BLaER1 treated with 17β-estradiol and CSF1 and Interleukin-3, amounts not matched to agents 10 nM and 100 nM (cell line): ENCODE measurements around the gene RNU4-1.

ENCODE experiments used
- H3K27ac ChIP-seq, 11 experiments: shearing (Covaris generic); formaldehyde crosslinking; 2 replicates each; pipeline ENCODE4 v1.8.1; 2022
- H3K27me3 ChIP-seq, 11 experiments: shearing (Covaris generic); formaldehyde crosslinking; 2 replicates each; pipeline ENCODE4 v1.8.1; 2022
- H3K36me3 ChIP-seq, 11 experiments: shearing (Covaris generic); formaldehyde crosslinking; 2 replicates each; pipeline ENCODE4 v1.8.1; 2022
- H3K4me1 ChIP-seq, 10 experiments: shearing (Covaris generic); formaldehyde crosslinking; 2 replicates each; pipeline ENCODE4 v1.8.1; 2022
- H3K4me2 ChIP-seq, 11 experiments: shearing (Covaris generic); formaldehyde crosslinking; 2 replicates each; pipeline ENCODE4 v1.8.1; 2022
- H3K4me3 ChIP-seq, 10 experiments: shearing (Covaris generic); formaldehyde crosslinking; 2 replicates each; pipeline ENCODE4 v1.8.1; 2022
- H3K9ac ChIP-seq, 11 experiments: shearing (Covaris generic); formaldehyde crosslinking; 2 replicates each; pipeline ENCODE4 v1.8.1; 2022
- H3K9me3 ChIP-seq, 11 experiments: shearing (Covaris generic); formaldehyde crosslinking; replicated peaks in 1 of 11; 2 replicates each; pipeline ENCODE4 v1.8.1; 2022
- H4K20me1 ChIP-seq, 11 experiments: shearing (Covaris generic); formaldehyde crosslinking; 2 replicates each; pipeline ENCODE4 v1.8.1; 2022
- Cebpa-rat ChIP-seq, 11 experiments: shearing (Covaris generic); IDR thresholded peaks; 2 replicates each; pipeline ENCODE4 v1.8.1; 2022

Gene RNU4-1

DNA sequence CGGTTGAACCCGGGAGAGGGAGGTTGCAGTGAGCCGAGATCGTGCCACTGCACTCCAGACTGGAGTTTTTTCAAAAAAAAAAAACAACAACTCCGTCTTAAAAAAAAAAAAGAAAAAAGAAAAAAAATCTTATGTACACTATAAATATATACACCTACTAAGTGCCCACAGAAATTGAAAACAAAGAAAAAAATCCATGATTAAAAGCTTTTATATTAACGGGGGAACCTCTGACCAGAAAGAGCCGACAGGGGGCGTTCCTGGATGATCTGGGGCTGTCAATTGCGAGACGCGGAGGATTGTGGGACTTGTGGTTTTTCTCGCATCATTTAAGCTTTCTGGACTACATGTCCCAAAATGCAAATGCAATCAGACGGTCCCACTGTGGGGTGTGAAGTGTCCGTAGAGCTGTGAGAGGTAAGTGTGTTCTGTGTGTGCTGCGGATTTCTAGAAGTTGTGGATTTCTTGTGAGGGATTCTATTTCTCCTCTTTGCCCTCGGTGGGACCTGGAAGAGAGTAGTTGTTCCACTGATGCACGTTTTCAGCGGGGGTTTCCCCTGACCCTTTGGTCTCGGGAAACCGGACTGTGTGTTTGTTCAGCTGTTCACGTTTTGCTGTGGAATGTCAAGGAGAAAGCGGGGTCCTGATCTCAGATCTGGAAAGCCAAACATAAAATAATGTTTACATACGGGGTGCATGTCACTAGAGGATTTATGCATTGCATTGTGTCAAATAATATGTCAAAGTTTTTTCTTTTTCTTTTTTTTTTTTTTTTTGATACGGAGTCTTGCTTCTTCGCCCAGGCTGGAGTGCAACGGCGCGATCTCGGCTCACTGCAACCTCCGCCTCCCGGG lies 9.2 kb upstream of the RNU4-1 start, which contains the start of gene SIRT4:
SIRT4 (plus strand) TSS at position 360 of the 854 bp plus-strand sequence. CDS start 1,241 bp downstream, outside the sequence.
- no peak for TF ChIP-seq Cebpa-rat (IDR thresholded peaks at IDR 0.05)
- peak within 1 kb of the TSS; percentile 41 to 87 (median 76); a peak in 20 of 22 replicates for H3K27ac ChIP-seq
- H3K36me3 ChIP-seq = no peaks in the 10 kb centered on the region
- H3K4me1 ChIP-seq = peaks cover 7 to 23% (median 14%) of the 10 kb centered on the region in 10 experiments; a peak in 19 of 20 replicates
- H4K20me1 ChIP-seq = no peaks in the 10 kb centered on the region
- H3K4me2 ChIP-seq = peak within 1 kb of the TSS; percentile 77 to 88 (median 83)
- H3K4me3 ChIP-seq = peak within 1 kb of the TSS; percentile 62 to 75 (median 69)
- no peaks in the 10 kb centered on the region for H3K27me3 ChIP-seq
- peak within 1 kb of the TSS; percentile 76 to 90 (median 83) for H3K9ac ChIP-seq
- H3K9me3 ChIP-seq = no peaks in the 10 kb centered on the region

DNA sequence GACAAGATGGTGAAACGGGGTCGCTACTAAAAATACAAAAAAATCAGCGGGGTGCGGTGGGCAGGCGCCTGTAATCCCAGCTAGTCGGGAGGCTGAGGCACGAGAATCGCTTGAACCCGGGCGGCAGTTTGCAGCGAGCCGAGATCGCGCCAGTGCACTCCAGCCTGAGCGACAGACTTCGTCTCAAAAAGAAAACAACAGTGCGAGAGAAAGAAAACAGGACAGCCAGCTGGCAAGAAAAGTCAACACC lies 701 bp downstream of the RNU4-1 start:
- peak overlapping the region; percentile 60 to 77 (median 70) for H3K4me3 ChIP-seq
- peaks cover 0 to 8% (median 0%) of the 10 kb centered on the region in 11 experiments; a peak in 1 of 22 replicates for H4K20me1 ChIP-seq
- peak overlapping the region; percentile 77 to 97 (median 93) for H3K4me2 ChIP-seq
- H3K27me3 ChIP-seq = no peaks in the 10 kb centered on the region
- H3K9ac ChIP-seq = peak overlapping the region; percentile 94 to 100 (median 98)
- H3K9me3 ChIP-seq = no peaks in the 10 kb centered on the region
- peak overlapping the region; percentile 97 to 100 (median 99) for H3K27ac ChIP-seq
- no peak for TF ChIP-seq Cebpa-rat (IDR thresholded peaks at IDR 0.05)
- no peaks in the 10 kb centered on the region for H3K36me3 ChIP-seq
- H3K4me1 ChIP-seq = peaks cover 19 to 33% (median 22%) of the 10 kb centered on the region in 10 experiments

DNA sequence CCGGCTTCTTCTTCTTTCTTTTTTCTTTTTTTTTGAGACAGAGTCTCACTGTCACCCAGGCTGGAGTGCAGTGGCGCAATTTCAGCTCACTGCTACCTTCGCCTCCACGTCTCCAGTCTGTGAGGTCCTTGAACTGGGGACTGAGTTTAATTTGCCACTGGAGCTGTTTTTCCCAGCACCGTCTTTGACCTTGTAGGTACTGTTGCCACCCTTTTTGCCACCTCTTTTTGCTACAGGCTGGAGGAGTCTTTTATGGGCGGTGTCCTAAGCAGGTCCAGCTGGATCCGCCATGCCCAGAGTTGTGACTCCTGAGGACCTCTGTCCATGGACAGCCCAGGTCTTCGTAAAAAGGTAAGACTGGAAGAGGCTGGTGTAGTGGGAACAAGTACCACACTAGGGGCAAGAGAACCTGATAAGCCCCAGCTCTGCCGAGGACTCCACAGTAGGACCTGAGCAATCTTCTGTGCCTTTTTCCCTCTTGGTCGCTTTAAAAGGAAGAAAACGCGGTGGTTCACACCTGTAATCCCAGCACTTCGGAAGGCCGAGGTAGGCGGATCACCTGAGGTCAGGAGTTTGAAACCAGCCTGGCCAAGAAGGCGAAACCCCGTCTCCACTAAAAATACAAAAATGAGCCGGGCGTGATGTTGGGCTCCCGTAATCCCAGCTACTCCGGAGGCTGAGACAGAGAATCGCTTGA lies 2.3 kb downstream of the RNU4-1 start:
- Histone ChIP-seq H3K4me1 (peaks cover 20 to 43% (median 35%) of the 10 kb centered on the region in 10 experiments), H3K27me3 (no peaks in the 10 kb centered on the region), H3K27ac (peak overlapping the region; percentile 60 to 100 (median 99); a peak in 21 of 22 replicates), H3K9me3 (no peaks in the 10 kb centered on the region), H3K36me3 (no peaks in the 10 kb centered on the region), H3K9ac (peak overlapping the region; percentile 73 to 100 (median 96)), H4K20me1 (peaks cover 0 to 8% (median 0%) of the 10 kb centered on the region in 11 experiments; a peak in 1 of 22 replicates), H3K4me2 (peak overlapping the region; percentile 71 to 93 (median 87)), H3K4me3 (peak overlapping the region; percentile 24 to 71 (median 50); a peak in 18 of 20 replicates)
- no peak for TF ChIP-seq Cebpa-rat (IDR thresholded peaks at IDR 0.05)

DNA sequence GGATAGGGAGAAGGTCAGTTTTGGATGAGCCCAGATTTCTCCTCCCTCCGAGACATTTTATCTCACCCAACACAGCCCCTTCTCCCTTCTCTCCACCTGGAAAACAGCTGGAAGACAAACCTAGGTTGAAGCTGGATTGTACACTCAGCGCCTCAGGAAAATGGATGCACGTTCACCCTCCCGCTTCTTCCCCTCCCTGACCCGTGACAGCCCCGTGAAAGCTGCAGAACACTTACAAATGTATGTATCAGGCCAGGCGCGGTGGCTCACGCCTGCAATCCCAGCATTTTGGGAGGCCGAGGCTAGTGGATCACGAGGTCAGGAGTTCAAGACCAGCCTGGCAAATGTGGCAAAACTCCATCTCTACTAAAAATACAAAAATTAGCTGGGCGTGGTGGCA lies 5.5 kb downstream of the RNU4-1 start:
- Histone ChIP-seq H3K9me3 (no peaks in the 10 kb centered on the region), H3K27ac (no peak overlapping the region), H3K4me3 (no peak overlapping the region), H3K4me1 (peaks cover 20 to 38% (median 31%) of the 10 kb centered on the region in 10 experiments), H3K27me3 (no peaks in the 10 kb centered on the region), H3K36me3 (no peaks in the 10 kb centered on the region), H4K20me1 (peaks cover 0 to 8% (median 0%) of the 10 kb centered on the region in 11 experiments; a peak in 1 of 22 replicates), H3K4me2 (peak overlapping the region in 2 of 11 experiments; percentile 24 to 29; a peak in 2 of 22 replicates), H3K9ac (no peak overlapping the region)
- TF ChIP-seq Cebpa-rat (IDR thresholded peaks at IDR 0.05) = no peak

DNA sequence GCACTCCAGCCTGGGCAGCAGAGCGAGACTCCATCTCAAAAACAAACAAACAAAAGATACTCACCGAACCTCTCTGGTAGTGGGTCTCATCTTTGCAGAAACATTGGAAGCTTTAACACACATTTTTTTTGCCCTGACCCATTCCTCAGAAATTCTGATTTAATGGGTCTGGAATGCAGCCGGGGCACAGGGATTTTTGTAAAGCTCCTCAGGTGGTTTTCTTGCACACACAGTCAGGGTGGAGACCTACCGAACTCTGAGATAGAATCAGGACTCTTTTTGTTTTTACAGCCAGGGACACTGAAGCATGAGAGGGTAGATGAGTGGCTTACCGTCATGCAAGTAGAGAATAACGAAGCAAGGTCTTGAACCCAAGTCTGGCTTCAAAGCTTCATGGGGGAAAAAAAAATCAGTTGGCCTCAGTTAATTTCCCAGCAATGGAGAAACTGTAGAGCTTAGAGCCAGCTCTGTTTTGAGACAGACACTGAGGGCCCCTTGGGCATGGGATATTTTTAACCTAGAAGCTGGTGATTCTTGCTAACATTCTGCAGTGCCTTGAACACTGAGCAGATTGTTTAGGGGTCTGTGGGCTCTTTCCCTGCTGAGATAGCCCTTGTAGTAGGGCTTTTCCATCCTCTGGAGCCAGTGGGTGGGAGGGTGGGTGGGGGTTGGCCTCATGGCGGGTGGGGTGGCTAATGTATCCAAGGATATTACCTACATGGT lies 6.1 kb downstream of the RNU4-1 start:
- Histone ChIP-seq H3K9ac (peak overlapping the region in 2 of 11 experiments; percentile 27 to 39; a peak in 1 of 22 replicates), H3K4me2 (peak overlapping the region in 8 of 11 experiments; percentile 18 to 52 (median 47); a peak in 10 of 22 replicates), H3K27ac (no peak overlapping the region)

DNA sequence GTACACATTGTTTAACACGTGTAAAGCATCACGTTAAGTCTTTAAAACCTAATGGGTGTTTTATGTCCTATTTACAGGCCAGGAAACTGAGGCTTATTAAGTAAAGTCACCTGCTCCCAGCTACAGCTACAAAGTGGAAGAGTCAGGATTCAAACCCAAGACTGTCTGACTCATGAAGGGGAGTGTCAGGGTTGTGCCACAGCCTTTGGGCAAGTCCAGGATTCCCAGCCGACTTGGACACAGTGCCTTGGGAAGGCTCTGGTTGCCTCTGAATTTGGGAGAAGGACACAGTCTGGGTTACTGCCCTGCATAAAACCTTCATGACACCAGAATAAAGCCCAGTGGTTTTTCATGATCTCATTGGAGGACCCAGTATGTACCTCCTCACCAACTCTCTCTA lies 8.7 kb downstream of the RNU4-1 start:
- no peak overlapping the region for H3K27ac ChIP-seq
- no peak overlapping the region for H3K9ac ChIP-seq
- peaks cover 0 to 6% (median 0%) of the 10 kb centered on the region in 11 experiments; a peak in 5 of 22 replicates for H3K9me3 ChIP-seq
- peaks cover 3 to 20% (median 13%) of the 10 kb centered on the region in 10 experiments; a peak in 17 of 20 replicates for H3K4me1 ChIP-seq
- no peak for TF ChIP-seq Cebpa-rat (IDR thresholded peaks at IDR 0.05)
- H3K27me3 ChIP-seq = no peaks in the 10 kb centered on the region
- H3K4me2 ChIP-seq = no peak overlapping the region
- no peaks in the 10 kb centered on the region for H3K36me3 ChIP-seq
- no peaks in the 10 kb centered on the region for H4K20me1 ChIP-seq
- H3K4me3 ChIP-seq = no peak overlapping the region

More for the DNA sequence above, 6.1 kb downstream of the RNU4-1 start:
- H3K36me3 ChIP-seq = no peaks in the 10 kb centered on the region
- TF ChIP-seq Cebpa-rat (IDR thresholded peaks at IDR 0.05) = no peak
- peaks cover 20 to 38% (median 31%) of the 10 kb centered on the region in 10 experiments for H3K4me1 ChIP-seq
- no peaks in the 10 kb centered on the region for H3K27me3 ChIP-seq
- H3K4me3 ChIP-seq = no peak overlapping the region
- peaks cover 0 to 5% (median 0%) of the 10 kb centered on the region in 11 experiments; a peak in 1 of 22 replicates for H3K9me3 ChIP-seq
- peaks cover 0 to 8% (median 0%) of the 10 kb centered on the region in 11 experiments; a peak in 1 of 22 replicates for H4K20me1 ChIP-seq

DNA sequence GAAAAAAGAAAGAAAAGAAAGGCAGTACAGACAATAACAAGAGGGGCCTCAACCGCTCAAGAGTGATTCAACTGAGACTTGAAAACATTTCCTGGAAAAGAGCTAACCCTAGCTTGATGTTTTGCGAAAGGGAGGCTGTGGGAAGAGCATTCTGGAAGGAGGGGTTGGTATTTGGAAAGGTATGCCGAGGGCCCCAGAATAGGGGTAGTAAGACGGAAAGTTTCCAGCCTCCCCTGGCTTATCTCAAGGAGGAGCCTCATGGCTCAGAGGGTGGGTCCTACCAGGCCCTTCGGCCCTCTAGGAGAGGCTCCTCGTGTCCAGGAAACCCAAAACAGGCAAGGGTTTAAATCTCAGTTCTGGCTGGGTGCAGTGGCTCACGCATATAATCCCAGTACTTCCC lies 9.7 kb downstream of the RNU4-1 start:
- H3K4me3 ChIP-seq = no peak overlapping the region
- no peak overlapping the region for H3K27ac ChIP-seq
- H3K9me3 ChIP-seq = peaks cover 4 to 15% (median 7%) of the 10 kb centered on the region in 11 experiments
- no peak for TF ChIP-seq Cebpa-rat (IDR thresholded peaks at IDR 0.05)
- no peaks in the 10 kb centered on the region for H3K36me3 ChIP-seq
- H3K4me1 ChIP-seq = peaks cover 0 to 19% (median 12%) of the 10 kb centered on the region in 10 experiments; a peak in 10 of 20 replicates
- H4K20me1 ChIP-seq = no peaks in the 10 kb centered on the region
- H3K9ac ChIP-seq = no peak overlapping the region
- no peak overlapping the region for H3K4me2 ChIP-seq
- H3K27me3 ChIP-seq = no peaks in the 10 kb centered on the region

DNA sequence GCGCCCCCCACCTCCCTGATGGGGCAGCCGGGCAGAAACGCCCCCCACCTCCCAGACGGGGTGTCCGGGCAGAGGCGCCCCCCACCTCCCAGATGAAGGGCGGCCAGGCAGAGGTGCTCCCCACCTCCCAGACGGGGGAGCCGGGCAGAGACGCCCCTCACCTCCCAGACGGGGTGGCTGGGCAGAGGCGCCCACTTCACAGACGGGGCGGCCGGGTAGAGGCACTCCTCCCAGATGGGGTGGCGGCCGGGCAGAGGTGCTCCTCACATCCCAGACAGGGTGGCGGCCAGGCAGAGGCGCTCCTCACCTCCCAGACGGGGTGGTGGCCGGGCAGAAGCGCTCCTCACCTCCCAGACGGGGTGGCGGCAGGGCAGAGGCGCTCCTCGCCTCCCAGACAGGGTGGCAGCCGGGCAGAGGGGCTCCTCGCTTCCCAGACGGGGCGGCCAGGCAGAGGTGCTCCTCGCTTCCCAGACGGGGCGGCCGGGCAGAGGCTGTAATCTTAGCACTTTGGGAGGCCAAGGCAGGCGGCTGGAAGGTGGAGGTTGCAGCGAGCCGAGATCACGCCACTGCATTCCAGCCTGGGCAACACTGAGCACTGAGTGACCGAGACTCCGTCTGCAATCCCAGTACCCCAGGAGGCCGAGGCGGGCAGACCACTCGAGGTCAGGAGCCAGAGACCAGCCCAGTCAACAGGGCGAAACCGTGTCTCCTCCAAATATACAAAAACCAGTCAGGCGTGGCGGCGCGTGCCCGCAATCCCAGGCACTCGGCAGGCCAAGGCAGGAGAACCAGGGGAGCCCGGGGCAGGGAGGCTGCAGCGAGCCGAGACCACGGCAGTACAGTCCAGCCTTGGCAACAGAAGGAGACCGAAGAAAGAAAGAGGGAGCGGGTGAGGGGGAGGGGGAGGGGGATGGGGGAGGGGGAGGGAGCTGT lies 14.6 kb downstream of the RNU4-1 start:
- Histone ChIP-seq H3K4me2 (no peak overlapping the region), H3K36me3 (no peaks in the 10 kb centered on the region), H3K27me3 (no peaks in the 10 kb centered on the region), H3K9me3 (peaks cover 9 to 21% (median 13%) of the 10 kb centered on the region in 11 experiments), H4K20me1 (no peaks in the 10 kb centered on the region), H3K9ac (no peak overlapping the region), H3K4me3 (peak overlapping the region in 1 of 10 experiments; percentile 31; a peak in 1 of 20 replicates), H3K4me1 (no peaks in the 10 kb centered on the region; a peak in 1 of 20 replicates), H3K27ac (no peak overlapping the region)
- TF ChIP-seq Cebpa-rat (IDR thresholded peaks at IDR 0.05) = no peak
